OCI-LY7 (cell line): ENCODE measurements around the gene PRELID2.

Source experiments
- EZH2phosphoT487 ChIP-seq: fragments of 200-600 bp; sonication (generic); IDR thresholded peaks from 2 replicates; pipeline ENCODE4 v1.6.1; 2018; ENCODE audit warnings: low read depth, borderline replicate concordance, mild to moderate bottlenecking, mixed run types, antibody characterized with exemption, low read length, moderate library complexity, mixed read lengths
- TF ChIP-seq, protein P1 (sequence below): fragments of 200-600 bp; sonication (generic); conservative IDR thresholded peaks from 2 replicates; pipeline ENCODE4 v1.5.1; 2014; ENCODE audit warnings: mild to moderate bottlenecking, antibody characterized with exemption, low read length, moderate library complexity, mixed read lengths

- TF ChIP-seq, protein P1, sequence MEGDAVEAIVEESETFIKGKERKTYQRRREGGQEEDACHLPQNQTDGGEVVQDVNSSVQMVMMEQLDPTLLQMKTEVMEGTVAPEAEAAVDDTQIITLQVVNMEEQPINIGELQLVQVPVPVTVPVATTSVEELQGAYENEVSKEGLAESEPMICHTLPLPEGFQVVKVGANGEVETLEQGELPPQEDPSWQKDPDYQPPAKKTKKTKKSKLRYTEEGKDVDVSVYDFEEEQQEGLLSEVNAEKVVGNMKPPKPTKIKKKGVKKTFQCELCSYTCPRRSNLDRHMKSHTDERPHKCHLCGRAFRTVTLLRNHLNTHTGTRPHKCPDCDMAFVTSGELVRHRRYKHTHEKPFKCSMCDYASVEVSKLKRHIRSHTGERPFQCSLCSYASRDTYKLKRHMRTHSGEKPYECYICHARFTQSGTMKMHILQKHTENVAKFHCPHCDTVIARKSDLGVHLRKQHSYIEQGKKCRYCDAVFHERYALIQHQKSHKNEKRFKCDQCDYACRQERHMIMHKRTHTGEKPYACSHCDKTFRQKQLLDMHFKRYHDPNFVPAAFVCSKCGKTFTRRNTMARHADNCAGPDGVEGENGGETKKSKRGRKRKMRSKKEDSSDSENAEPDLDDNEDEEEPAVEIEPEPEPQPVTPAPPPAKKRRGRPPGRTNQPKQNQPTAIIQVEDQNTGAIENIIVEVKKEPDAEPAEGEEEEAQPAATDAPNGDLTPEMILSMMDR: no peak
- TF ChIP-seq EZH2phosphoT487: no peak
Measured at GRCh38 chr5:145738227-145738626, 96.9 kb downstream of the PRELID2 start.
